CD4-positive, alpha-beta T cell treated with Interferon alpha-2 for 1 hour (primary cell): ENCODE results near the gene HESX1.

Experiments used
- DNase-seq, 2 donors: peaks; one replicate each; pipeline ENCODE4 v3.0.0-alpha.2; 2020 to 2022

Gene HESX1

DNA sequence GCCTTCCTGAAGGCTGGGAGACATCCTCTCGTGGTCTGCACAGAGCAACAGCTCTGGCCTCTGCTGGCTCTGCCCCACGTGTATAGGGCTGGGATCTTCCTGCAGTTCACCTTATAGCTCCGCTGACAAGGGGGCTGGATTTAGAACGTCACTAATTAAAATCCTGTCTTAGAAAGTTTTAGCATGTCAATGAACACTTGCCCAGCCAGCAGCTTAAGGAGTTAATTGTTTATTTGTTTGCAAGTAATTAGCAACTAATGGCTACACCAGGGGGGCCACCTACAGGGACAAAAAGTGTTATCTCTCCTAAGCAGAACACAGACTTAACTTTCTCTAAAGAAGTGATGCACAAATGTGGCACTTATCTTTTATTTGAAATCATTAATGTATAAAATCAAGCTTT lies at the start of gene HESX1:
Gene HESX1, minus strand, starts transcription at position 84 of the 403 bp plus-strand sequence. Its CDS starts 60 bp downstream, at position 24.
- DNase-seq = no peak

DNA sequence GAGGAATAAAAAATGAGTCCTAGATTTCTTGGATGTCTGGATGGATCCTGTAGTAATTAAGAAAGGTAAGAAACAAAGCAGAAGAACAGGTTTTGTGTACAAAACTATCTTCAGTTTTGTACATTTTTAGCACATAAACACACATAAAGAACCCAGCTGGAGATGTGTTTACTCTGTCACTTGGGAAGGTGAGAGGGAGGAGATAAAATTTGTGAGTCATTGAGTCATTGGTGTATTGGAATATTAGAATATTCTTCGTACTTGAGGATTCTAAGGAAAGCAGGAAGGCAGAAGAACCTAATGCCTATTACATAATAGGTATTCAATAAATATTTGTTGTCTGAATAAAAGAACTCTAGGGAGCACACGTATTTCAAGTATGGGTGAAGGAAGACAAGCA lies 45.2 kb upstream of the HESX1 start:
- no peak for DNase-seq

DNA sequence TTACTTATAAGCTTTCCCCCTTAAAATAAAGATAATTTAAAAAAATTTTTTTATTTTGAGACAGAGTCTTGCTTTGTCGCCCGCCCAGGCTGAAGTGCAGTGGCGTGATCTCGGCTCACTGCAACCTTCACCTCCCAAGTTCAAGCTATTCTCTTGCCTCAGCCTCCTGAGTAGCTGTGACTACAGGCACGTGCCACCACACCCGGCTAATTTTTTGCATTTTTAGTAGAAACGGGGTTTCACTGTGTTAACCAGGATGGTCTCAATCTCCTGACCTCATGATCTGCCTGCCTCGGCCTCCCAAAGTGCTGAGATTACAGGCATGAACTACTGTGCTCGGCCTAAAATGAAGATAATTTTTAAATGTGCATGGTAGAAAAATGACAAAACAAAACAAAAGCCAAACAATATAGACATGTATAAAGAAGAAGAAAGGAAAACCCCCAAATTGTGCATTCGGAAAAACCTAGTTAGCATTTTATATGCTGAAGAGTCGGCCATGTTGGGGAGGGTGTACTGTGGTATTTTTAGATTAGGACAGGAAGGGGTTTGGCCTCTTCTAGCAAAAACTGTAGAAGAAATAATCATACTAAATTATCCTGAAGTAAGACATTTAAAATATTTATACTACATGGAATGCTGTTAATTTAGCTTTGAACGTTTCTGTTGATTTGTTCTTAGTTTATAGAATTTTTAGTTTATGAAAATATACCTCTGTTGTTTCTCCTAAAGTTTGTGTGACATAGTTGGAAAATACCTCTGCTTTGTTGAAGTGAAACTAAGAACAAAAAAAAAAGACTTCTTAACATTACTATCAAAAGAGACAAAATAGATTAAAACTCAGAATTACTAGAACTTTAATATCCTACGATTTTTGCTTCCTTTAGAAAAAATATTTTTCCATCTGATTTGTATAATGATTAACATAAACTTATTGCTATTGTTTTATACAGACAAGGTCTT lies 35.1 kb upstream of the HESX1 start:
- no peak for DNase-seq

DNA sequence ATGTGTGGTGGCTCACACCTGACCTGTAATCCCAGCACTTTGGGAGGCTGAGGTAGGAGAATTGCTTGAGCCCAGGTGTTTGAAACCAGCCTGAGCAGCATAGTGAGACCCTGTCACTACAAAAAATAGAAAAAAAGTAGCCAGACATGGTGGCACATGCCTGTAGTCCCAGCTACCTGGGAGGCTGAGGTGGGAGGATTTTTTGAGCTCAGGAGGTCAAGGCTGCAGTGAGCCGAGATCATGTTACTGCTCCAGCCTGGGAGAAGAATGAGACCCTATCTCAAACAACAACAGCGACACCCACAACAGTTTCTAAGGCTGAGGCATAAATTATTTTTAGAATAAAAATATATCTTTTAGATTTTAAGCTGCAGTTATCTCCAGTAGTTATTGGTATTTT lies 34.0 kb upstream of the HESX1 start:
- DNase-seq = no peak

DNA sequence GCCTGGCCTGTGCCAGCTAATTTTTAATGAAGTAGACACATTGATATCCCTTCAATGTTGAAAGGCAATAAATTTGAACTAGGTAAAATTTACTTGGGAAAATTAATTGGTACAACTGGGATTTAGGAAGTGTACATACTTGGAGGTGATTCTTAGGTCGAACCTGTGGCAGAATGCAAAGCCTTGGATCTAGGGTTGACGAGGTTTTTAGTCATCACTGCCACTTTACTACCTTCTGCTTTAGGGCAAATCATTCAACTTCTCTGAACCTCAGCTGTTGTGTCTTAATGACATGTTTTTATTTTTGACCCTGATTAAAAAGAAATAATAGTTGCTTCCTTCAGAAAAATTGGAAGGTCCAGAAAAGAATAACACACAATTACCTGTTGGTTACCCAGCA lies 30.2 kb upstream of the HESX1 start:
- no peak for DNase-seq

DNA sequence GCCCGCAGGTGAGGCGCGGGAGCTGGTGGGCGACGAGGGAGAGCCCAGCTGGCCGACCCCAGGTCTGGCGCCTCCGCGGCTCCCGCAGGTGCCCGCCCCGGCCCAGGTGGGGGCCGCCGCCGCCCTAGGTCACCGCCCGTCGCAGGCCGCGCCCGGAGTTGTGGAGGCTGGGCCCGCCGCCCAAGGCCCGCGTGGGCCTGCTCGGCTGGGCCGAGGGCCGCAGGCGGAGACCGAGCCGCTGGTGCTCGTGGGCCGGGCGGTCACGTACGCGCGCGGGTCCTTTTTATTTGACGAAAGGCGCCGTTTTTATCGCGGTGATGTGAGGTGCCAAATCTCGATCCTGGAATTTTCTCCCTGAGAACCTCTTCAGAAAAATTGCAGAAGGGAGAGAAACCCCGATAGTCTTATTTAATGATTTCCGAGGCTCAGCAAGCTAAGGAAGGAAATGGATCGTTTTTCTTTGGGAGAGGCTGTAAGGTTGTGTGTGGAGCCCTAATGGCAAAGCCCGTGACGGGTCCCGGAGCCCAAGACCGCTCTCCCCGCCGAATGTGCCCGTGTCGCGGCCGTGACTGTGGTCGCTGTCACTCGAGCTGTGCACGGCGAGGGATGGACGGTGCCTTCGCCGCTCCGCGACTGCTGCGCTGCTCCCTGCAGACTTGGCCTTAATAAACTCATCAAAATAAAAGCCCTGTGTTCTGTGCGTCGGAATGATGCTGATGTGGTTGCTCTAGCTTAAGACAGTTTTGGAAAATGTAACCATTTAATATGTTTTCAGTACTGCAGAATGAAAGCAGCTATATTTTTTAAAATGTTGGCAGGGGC lies 28.4 kb upstream of the HESX1 start:
- DNase-seq = peak; percentile 18 to 49

DNA sequence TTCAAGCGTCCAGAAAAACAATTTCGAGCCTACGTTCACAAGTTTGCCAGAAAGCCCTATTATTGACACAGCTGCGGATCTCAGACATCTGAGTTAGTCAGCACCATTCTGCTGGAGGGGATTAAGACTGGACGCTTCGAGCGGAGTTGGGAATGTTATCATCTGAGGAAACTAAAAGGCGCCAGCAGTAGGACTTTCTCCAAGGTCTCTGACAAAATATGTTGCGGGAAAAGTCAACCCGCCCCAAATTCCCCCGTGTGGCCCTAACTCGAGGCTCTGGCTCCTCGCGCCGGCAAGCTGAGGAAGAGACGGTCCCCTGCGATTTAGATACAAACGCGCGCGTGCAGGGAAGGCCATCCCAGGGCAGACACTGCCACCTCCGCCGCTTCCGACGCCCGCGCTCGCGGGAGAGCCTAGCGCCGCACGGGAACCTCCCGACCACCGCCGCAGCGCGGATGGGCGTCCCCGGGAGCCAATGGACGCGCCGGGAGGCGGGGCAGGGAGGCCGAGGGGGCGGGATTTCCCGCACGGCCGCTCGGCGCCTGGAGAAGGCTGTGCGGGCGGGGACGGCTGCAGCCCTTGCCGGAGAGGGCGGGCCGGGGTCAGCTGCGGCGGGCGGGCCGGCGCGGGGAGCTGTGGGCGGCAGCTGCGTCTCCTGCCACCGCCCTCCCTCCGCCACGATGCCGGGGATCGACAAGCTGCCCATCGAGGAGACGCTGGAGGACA lies 27.6 kb upstream of the HESX1 start, which contains the start of gene APPL1:
Gene APPL1, plus strand, starts transcription at position 526 of the 726 bp plus-strand sequence. Its CDS starts 155 bp downstream, at position 681.
- DNase-seq = peak; percentile 85 to 90

DNA sequence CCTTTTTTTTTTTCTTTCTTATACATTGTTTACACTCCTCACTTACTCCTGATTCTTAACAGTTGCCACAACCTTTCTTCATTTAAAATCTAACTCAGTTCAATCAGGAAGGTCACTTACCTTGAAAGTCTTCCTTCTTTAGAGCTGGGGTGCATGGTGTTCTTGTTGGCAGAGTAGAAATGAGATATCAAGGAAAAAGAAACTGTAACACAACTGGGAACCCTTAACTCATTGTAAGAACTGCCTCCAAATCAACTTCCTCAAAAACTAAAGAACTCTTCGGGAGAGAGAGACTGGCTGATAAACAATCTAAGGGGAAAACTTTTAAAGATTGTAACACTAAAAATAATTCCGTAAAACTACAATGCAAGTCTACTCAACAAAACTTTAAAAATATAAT lies 26.4 kb upstream of the HESX1 start:
- DNase-seq = no peak

DNA sequence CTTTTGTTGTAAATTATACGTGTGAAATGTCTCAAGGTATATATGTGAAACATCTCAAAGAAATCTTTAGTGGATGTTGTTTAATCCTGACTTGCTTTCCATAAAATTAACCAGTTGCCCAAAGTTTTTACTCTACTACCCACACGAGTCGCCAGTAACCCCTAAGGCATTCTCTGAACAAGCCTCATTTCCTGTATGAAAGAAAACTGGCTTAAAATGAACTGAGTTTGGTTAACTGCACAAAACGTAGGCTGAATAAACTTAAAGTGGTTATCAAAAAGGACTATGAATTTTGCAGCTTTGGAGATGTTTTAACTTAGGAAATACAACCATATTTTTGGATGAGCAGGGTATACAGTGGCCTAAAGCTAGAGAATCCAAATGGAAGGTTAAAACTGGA lies 25.1 kb upstream of the HESX1 start:
- no peak for DNase-seq

DNA sequence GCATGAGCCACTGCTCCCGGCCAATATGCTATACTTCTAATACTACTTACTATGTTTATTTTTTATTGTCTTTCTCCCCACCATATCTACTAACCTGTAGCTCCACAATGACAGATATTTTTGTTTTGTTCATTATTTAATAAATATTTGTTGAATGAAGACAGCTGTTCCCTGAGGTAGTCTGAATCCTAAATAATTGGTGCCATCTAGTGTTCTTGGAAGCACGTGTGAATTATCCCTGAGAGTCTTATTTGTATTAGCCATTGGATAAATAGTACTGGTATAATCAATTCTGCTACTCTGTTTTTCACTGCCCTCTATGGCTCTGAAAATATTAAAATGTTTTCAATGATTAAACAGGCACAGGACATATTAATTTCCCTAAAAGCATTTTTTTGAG lies 22.1 kb upstream of the HESX1 start:
- DNase-seq = no peak

DNA sequence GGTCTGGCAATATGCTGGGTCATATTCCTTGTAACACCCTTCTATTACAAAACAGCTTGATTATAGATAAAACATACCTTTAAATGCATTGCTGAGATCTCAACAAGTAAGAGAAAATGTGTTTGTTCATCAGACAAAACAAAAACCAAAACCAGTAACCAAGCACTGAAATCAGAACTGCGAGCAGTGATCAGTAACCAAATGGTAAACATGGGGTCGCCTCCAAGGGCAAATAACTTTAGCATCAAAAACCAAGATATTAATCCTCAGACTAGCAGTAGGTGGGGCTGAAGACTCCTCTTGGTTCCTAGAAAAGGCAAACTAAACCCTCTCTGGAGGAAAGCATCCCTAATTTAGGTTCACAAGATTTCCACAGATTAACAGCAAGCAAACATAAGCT lies 6.6 kb upstream of the HESX1 start:
- DNase-seq = no peak

DNA sequence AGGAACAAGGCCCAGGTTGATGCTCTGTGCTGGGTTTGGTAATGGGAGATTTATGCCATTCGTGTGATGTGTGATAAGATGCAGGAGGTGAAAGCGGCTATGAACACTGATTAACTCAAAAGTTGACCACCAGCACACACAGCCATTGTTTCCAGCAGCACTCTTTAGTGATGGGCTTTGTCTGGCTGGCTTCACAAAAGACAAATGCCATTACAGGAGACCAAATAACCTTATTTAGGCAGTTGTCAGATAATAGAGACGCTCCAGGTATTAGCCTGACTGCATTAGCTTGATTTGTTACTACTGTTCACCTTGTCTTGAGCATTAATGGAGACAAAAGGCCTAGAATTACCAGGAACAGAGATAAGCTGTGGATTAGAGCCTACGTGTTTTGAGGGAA lies 5.1 kb downstream of the HESX1 start:
- no peak for DNase-seq

DNA sequence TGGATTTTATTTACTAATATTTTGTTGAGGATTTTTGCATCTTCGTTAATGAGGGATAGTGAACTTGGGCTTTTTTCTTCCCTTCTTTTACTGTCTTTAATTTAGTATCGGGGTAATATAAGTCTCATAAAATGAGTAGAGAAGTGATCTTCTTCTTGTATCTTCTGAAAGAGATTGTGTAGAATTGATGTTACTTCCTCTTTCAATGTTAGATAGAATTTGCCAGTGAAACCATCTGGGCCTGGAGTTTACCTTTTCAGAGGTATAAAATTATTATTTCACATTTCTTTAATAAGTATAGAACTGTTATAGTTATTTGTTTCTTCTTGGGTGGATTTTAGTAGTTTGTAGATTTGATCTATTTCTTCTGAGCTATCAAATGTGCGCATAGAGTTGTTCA lies 7.8 kb downstream of the HESX1 start:
- DNase-seq = no peak

DNA sequence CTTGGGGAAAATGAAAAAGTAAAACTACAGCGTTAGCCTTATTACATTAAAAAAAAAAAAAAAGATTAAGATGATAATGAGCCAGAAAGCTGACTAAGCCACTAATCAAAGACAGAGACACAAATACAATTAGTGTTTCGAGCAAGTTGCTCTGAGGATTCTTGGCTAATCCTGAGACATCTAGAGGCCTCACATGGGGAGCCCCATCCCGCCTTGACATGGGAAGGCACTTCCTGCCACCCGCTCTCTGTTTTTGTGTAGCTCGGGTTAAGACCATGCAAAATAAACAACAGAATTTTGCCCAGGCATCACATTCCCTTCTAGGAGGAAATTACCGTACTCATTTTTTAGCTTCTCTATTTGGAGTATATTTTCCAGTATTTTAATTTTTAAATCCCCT lies 15.3 kb downstream of the HESX1 start:
- DNase-seq = no peak

DNA sequence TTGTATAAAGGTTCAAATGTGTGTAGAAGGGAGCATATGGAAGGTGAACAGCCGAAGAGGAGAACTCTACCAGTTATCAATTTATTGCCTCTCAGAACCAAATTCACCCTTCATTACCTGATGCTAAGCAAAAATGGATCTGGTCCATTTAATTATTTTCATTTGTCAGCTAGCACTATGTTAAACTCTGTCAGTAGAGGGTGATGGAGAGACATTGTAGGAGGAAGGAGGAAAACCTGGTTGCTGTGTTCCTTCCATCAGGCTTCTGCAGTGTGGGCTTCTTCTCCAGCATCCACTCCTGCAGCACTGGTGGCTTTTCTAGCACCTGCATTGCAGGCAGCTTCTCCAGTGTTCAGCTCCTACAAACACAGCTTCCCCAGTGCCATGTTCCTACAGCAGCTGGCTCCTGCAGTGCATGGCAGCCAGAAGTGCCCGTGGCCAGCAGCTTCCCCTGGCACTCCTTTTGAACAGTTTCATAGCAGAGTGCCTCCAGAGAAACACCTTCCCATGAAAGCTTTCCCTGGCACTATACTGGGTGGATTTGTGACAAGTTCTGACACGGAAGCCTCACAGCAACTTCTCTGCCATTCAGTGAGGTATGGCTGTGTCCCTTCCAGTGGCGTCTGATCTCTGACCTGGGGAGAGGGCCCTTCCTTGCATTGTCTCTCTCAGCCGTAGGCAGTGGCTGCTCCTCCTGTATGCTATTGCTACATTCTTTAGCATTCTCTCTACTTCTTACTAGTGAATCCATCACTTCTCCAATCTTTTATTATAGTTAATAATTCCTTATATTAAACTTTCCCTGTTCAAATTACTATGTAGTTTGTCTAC lies 20.0 kb downstream of the HESX1 start:
- no peak for DNase-seq

DNA sequence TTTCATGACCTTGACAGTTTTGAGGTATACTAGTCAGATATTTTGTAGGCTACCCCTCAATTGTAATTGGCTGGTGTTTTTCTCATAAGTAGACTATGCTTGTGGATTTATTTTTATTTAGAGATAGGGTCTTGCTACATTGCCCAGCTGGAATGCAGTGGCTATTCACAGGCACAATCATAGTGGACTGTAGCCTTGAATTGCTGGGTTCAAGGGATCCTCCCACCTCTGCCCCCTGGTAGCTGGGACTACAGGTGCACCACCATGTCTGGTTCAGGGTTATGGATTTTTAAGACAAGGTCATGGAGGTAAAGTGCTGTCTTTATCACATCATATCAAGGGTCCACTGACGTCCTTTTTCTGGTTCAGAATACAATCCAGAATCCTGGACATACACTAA lies 23.7 kb downstream of the HESX1 start:
- no peak for DNase-seq

DNA sequence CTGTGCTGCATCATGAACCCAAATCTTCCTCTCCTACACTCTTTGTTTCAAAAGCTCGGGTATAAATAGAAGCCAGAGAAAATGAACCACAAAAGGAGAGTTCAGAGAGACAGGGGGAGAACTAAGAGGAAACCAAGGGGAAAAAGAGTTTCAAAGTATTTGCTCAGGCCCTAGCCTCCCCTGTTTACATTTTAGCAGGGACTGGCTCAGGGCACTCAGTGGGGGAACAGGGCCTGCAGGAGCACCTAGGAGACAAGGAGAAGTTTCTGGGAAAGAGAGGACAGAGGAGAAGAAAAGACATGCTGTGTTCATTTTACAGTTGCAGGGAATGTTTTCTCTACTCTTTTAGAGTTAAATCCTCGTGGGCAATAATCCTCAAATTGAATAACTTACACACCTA lies 26.1 kb downstream of the HESX1 start:
- no peak for DNase-seq

DNA sequence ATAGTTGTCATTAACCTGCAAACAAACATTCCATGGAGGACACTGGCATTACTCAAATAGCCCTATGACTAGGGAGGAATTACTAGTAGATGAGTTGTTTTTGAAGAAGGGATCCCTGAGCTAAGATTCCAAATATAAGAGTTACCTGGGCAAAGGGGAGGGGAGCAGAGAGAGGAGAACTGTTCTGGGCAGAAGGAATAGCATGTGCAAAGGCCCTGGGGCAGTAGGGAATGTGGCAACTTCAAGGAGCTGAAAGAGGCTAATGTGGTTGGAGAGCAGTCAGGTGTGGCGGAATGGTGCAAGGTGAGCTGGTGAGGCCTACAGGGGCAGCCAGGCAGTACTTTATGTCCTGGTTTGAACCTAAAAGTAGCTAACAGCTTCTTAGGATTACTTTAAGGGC lies 28.8 kb downstream of the HESX1 start:
- no peak for DNase-seq

DNA sequence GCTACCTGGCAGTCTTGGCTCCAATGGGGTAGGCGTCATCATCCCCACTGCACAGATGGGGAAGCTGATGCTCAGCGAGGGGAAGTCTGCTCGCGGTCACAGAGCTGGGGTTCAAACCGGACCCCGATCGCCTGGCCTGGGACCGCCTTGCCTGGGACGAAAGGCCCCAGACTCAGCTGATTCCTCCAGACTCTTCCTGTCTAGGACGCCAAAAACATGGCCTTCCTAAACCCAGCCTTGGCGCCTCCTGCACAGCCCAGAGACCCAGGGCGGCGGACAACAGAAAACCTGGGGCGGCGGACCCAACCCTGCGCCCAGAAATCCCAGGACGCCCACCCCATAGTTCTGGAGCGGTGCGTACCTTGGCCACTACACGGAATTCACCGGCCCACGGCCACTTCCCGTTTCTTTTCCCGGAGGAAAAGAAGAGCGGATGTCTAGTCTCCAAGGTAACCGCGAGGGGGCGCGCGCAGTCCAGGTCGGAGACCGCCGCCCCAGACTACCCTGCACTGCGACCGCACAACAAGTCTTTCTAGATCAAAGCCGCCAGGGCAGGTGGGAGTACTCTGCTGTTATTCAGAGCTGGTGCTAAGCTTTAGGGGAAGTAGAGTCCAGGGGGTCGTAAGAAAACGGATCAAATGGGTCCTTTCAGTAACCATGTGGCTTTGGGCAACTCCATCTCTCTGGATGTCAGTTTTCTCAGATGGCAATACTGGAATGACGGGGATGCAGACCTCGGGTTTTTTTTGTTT lies 29.7 kb downstream of the HESX1 start:
- peak; percentile 49 to 65 for DNase-seq

DNA sequence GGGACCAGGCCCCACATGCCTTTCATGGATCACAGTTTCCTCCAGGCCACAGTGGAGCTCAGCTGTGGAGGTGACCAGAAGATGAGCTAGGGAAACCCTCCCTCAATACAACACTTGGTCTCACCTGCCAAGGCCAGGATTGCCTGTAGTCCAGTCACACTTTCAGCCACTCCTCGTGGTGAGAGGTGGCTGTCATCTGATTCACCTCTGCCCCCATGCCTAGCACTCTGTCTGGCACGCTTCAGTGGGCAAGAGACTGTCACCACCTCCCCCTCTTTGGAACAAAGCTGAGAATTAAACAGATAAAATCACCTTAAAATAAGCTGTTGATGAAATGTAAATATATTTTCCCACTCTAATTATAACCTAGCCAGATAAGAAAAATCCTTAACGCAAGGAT lies 30.7 kb downstream of the HESX1 start:
- no peak for DNase-seq

DNA sequence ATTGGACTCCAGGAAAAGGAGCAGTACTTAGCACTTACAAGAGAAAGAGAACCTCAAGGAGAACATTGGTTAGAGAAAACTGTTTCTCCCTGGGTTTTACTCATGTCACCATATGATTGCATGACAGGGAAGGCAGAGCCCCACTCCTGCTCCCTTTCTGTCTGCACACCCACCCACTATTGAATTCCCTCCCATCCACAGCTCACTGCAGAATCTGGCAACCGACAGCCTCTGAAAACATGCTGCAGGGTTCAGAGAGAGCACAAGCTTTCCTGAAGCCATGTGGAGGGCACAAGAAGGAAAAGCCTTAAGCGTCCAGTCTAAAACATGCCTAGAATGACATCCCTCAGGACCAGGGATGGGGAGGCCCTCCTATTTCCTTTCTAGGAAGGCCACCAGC lies 31.6 kb downstream of the HESX1 start:
- no peak for DNase-seq
